Measurements from ENCODE around the gene SAFB. TPM values are rescaled to one million over a fixed set of nuclear protein-coding genes. Genes with fewer than 3 reads are reported as not detected.

Gene SAFB
- total RNA-seq, 1 donor from 2014 or later: 97.1 TPM

GRCh38 chr19:5683177-5683886 lies 60.4 kb downstream of the SAFB start:
- H3K4me3 Mint-ChIP-seq (ENCODE audit: unreplicated experiment): no peak overlapping the region

GRCh38 chr19:5684694-5685430 lies 62.0 kb downstream of the SAFB start:
- H3K9me3 Mint-ChIP-seq (ENCODE audit: unreplicated experiment): no peaks in the 10 kb centered on the region
- no peak for TF ChIP-seq CTCF (IDR thresholded peaks at IDR 0.05)
- DNase-seq (ENCODE audit: extremely low spot score, unreplicated experiment): no peak
- no peak overlapping the region for H3K4me3 Mint-ChIP-seq (ENCODE audit: unreplicated experiment)
- H3K4me1 Mint-ChIP-seq (ENCODE audit: unreplicated experiment): peaks cover 14% of the 10 kb centered on the region
- no peaks in the 10 kb centered on the region for H3K36me3 Mint-ChIP-seq (ENCODE audit: unreplicated experiment)
- no peaks in the 10 kb centered on the region for H3K27me3 Mint-ChIP-seq (ENCODE audit: unreplicated experiment)
- no peak overlapping the region for H3K27ac Mint-ChIP-seq (ENCODE audit: unreplicated experiment)

More at GRCh38 chr19:5683177-5683886, 60.4 kb downstream of the SAFB start:
- no peaks in the 10 kb centered on the region for H3K9me3 Mint-ChIP-seq (ENCODE audit: unreplicated experiment)
- no peak for TF ChIP-seq CTCF (IDR thresholded peaks at IDR 0.05)
- no peak for DNase-seq (ENCODE audit: extremely low spot score, unreplicated experiment)
- H3K27ac Mint-ChIP-seq (ENCODE audit: unreplicated experiment): no peak overlapping the region
- peaks cover 22% of the 10 kb centered on the region for H3K4me1 Mint-ChIP-seq (ENCODE audit: unreplicated experiment)
- no peaks in the 10 kb centered on the region for H3K27me3 Mint-ChIP-seq (ENCODE audit: unreplicated experiment)
- H3K36me3 Mint-ChIP-seq (ENCODE audit: unreplicated experiment): peaks cover 2% of the 10 kb centered on the region

GRCh38 chr19:5686326-5686646 lies 63.4 kb downstream of the SAFB start:
- no peak for DNase-seq (ENCODE audit: extremely low spot score, unreplicated experiment)
- Mint-ChIP-seq H3K9me3 (ENCODE audit: unreplicated experiment) (no peaks in the 10 kb centered on the region), H3K27me3 (ENCODE audit: unreplicated experiment) (no peaks in the 10 kb centered on the region), H3K36me3 (ENCODE audit: unreplicated experiment) (peaks cover 2% of the 10 kb centered on the region), H3K27ac (ENCODE audit: unreplicated experiment) (peak overlapping the region; percentile 59), H3K4me3 (ENCODE audit: unreplicated experiment) (peak overlapping the region; percentile 79), H3K4me1 (ENCODE audit: unreplicated experiment) (peaks cover 23% of the 10 kb centered on the region)
- TF ChIP-seq CTCF (IDR thresholded peaks at IDR 0.05): no peak

GRCh38 chr19:5686647-5687359 lies 63.9 kb downstream of the SAFB start:
- no peaks in the 10 kb centered on the region for H3K27me3 Mint-ChIP-seq (ENCODE audit: unreplicated experiment)
- no peaks in the 10 kb centered on the region for H3K9me3 Mint-ChIP-seq (ENCODE audit: unreplicated experiment)
- peak overlapping the region; percentile 59 for H3K27ac Mint-ChIP-seq (ENCODE audit: unreplicated experiment)

More at GRCh38 chr19:5686647-5687359, 63.9 kb downstream of the SAFB start:
- peaks cover 23% of the 10 kb centered on the region for H3K4me1 Mint-ChIP-seq (ENCODE audit: unreplicated experiment)
- peak; percentile 87 for TF ChIP-seq CTCF (IDR thresholded peaks at IDR 0.05)
- peak overlapping the region; percentile 79 for H3K4me3 Mint-ChIP-seq (ENCODE audit: unreplicated experiment)
- peak; percentile 99 for DNase-seq (ENCODE audit: extremely low spot score, unreplicated experiment)
- H3K36me3 Mint-ChIP-seq (ENCODE audit: unreplicated experiment): peaks cover 2% of the 10 kb centered on the region

Measured in osteocyte (in vitro differentiated cells).